ENCODE data around the gene JADE2.

- TF ChIP-seq CTCF (conservative IDR thresholded peaks at IDR 0.05; ENCODE audit: low read depth in 2 of 2) (no peak), EZH2 (IDR thresholded peaks at IDR 0.05; ENCODE audit: low read depth, unreplicated experiment) (no peak), REST (IDR thresholded peaks at IDR 0.05; ENCODE audit: unreplicated experiment) (no peak), POLR2AphosphoS5 (IDR thresholded peaks at IDR 0.05; ENCODE audit: low read depth) (no peak), JUNB (IDR thresholded peaks at IDR 0.05; ENCODE audit: unreplicated experiment) (no peak), ETS1 (IDR thresholded peaks at IDR 0.05) (no peak), EZH2phosphoT487 (IDR thresholded peaks at IDR 0.05; ENCODE audit: unreplicated experiment) (no peak), NANOG (IDR thresholded peaks at IDR 0.05; ENCODE audit: borderline replicate concordance) (no peak), ZNF331 (CRISPR knock-in tag; IDR thresholded peaks at IDR 0.05; ENCODE audit: low read depth) (no peak), ZNF114 (CRISPR knock-in tag; IDR thresholded peaks at IDR 0.05) (no peak), CREB1 (CRISPR knock-in tag; IDR thresholded peaks at IDR 0.05; ENCODE audit: low read depth) (no peak), ZNF462 (CRISPR knock-in tag; IDR thresholded peaks at IDR 0.05) (no peak)
Measured at GRCh38 chr5:134569758-134570364, 44.4 kb downstream of the JADE2 start.

All from GM23338 (cell line).